ENCODE measurements around the gene FXYD7. TPM values are rescaled to one million over a fixed set of nuclear protein-coding genes. Genes with fewer than 3 reads are reported as not detected.

The FXYD7 gene
- total and polyA plus RNA-seq, 10 donors, result 1.2 to 4.4 (median 2.3) TPM; not detected in 1

- Histone ChIP-seq H3K9me3 (no peaks in the 10 kb centered on the region), H3K4me3 (no peak overlapping the region), H3K36me3 (no peaks in the 10 kb centered on the region), H3K27me3 (replicated peaks in 1 of 7) (peaks cover 0 to 34% (median 18%) of the 10 kb centered on the region in 7 donors), H3K27ac (no peak overlapping the region), H3K4me1 (peaks cover 8 to 35% (median 26%) of the 10 kb centered on the region in 6 donors)
- intact Hi-C loops (cut with DNase I; ENCODE audit: low total_unique reads), result no loop called here
- 66 to 78% (median 71%) methylated on average over 7 of the region's 7 CpGs for WGBS, 5 donors
- TF ChIP-seq POLR2A (IDR thresholded peaks at IDR 0.05), result no peak
- no peak for TF ChIP-seq POLR2AphosphoS5 (IDR thresholded peaks at IDR 0.05)
- TF ChIP-seq CTCF (IDR thresholded peaks at IDR 0.05 in 8 of 11, conservative IDR thresholded peaks at IDR 0.05 in 3 of 11), result no peak
- no peak for DNase-seq
Measured at GRCh38 chr19:35146746-35147459, 3.8 kb downstream of the FXYD7 start.

- no peaks in the 10 kb centered on the region for H3K36me3 ChIP-seq
- intact Hi-C loops (cut with DNase I; ENCODE audit: low total_unique reads), result no loop called here
Measured at GRCh38 chr19:35149463-35149862, 6.4 kb downstream of the FXYD7 start.

GRCh38 chr19:35150445-35150844 lies 7.4 kb downstream of the FXYD7 start:
- no peak for DNase-seq

More at GRCh38 chr19:35149463-35149862, 6.4 kb downstream of the FXYD7 start:
- DNase-seq, result no peak
- TF ChIP-seq POLR2AphosphoS5 (IDR thresholded peaks at IDR 0.05), result no peak
- no peak for TF ChIP-seq CTCF (IDR thresholded peaks at IDR 0.05 in 8 of 11, conservative IDR thresholded peaks at IDR 0.05 in 3 of 11)
- TF ChIP-seq POLR2A (IDR thresholded peaks at IDR 0.05), result no peak
- H3K27ac ChIP-seq, result no peak overlapping the region
- H3K27me3 ChIP-seq (replicated peaks in 1 of 7), result peaks cover 0 to 14% (median 0%) of the 10 kb centered on the region in 7 donors
- H3K4me1 ChIP-seq, result peaks cover 0 to 34% (median 21%) of the 10 kb centered on the region in 6 donors
- no peaks in the 10 kb centered on the region for H3K9me3 ChIP-seq
- H3K4me3 ChIP-seq, result no peak overlapping the region
- WGBS, 5 donors, result 89 to 98% (median 91%) methylated on average over 3 of the region's 3 CpGs

More at GRCh38 chr19:35150445-35150844, 7.4 kb downstream of the FXYD7 start:
- H3K4me3 ChIP-seq, result no peak overlapping the region
- no peak for TF ChIP-seq CTCF (IDR thresholded peaks at IDR 0.05 in 8 of 11, conservative IDR thresholded peaks at IDR 0.05 in 3 of 11)
- TF ChIP-seq POLR2AphosphoS5 (IDR thresholded peaks at IDR 0.05), result no peak
- TF ChIP-seq POLR2A (IDR thresholded peaks at IDR 0.05), result no peak
- H3K36me3 ChIP-seq, result no peaks in the 10 kb centered on the region
- no peak overlapping the region for H3K27ac ChIP-seq
- WGBS, 5 donors, result 80 to 85% (median 81%) methylated on average over 2 of the region's 2 CpGs
- peaks cover under 1 to 32% (median 21%) of the 10 kb centered on the region in 6 donors for H3K4me1 ChIP-seq
- H3K9me3 ChIP-seq, result no peaks in the 10 kb centered on the region
- H3K27me3 ChIP-seq (replicated peaks in 1 of 7), result peaks cover 0 to 6% (median 0%) of the 10 kb centered on the region in 7 donors
- intact Hi-C loops (cut with DNase I; ENCODE audit: low total_unique reads), result loop anchor here (5.0 to 10.0 kb wide), 2 partner anchors 54 to 117 kb away; partner anchors contain the start of gene USF2
